H1 (cell line): ENCODE results near the gene CNR2. TPM values are rescaled to one million over a fixed set of nuclear protein-coding genes. Genes with fewer than 3 reads are reported as not detected.

Experiments
- CTCF ChIA-PET: fragments of 300-600 bp; sonication (Branson Sonifier 250); formaldehyde crosslinking; loops from one replicate; lab custom pipeline; 2021; ENCODE audit not compliant: partially characterized antibody; lab: Charles Lee
- POLR2A ChIA-PET: fragments of 300-600 bp; sonication (Branson Sonifier 250); formaldehyde crosslinking; loops from one replicate; lab custom pipeline; 2021; ENCODE audit warnings: inconsistent platforms; ENCODE audit not compliant: partially characterized antibody; lab: Charles Lee
- DNase-seq, 2 experiments: peaks; one replicate each; pipeline versions ENCODE4 v3.0.0 to v3.0.0-alpha.2; 2010 to 2022; ENCODE audit warnings: low spot score in 2 of 2, low read depth in 1 of 2, mixed read lengths in 1 of 2
- FAIRE-seq: peaks from 2 replicates; lab custom pipeline; 2011; peaks lifted over from hg19 to GRCh38; lab: Jason Lieb, UNC
- H2AFZ ChIP-seq: 2 replicates; pipeline ENCODE4 v1.8.1; 2012; ENCODE audit warnings: low read length, inconsistent platforms
- H2AK5ac ChIP-seq: 2 replicates; pipeline ENCODE4 v1.6.1; 2013; ENCODE audit warnings: low read depth, low read length
- H2BK120ac ChIP-seq: replicated peaks from 2 replicates; pipeline ENCODE3; 2013; ENCODE audit warnings: low read depth, low read length, inconsistent platforms
- H2BK12ac ChIP-seq: 2 replicates; pipeline ENCODE4 v1.6.1; 2013; ENCODE audit warnings: low read depth, low read length
- H2BK15ac ChIP-seq: 2 replicates; pipeline ENCODE4 v1.6.1; 2013; ENCODE audit warnings: low read length
- H2BK20ac ChIP-seq: 2 replicates; pipeline ENCODE4 v1.6.1; 2013; ENCODE audit warnings: low read length
- H2BK5ac ChIP-seq: 2 replicates; pipeline ENCODE4 v1.6.1; 2013; ENCODE audit warnings: low read depth, low read length
- H3K14ac ChIP-seq: 2 replicates; pipeline ENCODE4 v1.6.1; 2013; ENCODE audit warnings: inconsistent platforms; ENCODE audit not compliant: insufficient read length
- H3K18ac ChIP-seq: 2 replicates; pipeline ENCODE4 v1.6.1; 2013; ENCODE audit warnings: low read length; ENCODE audit errors: extremely low read depth
- H3K23ac ChIP-seq: 2 replicates; pipeline ENCODE4 v1.6.1; 2013; ENCODE audit warnings: inconsistent platforms; ENCODE audit not compliant: insufficient read length
- H3K23me2 ChIP-seq: 2 replicates; pipeline ENCODE4 v1.6.1; 2013; ENCODE audit warnings: low read depth, low read length
- H3K27ac ChIP-seq: 2 replicates; pipeline ENCODE4 v1.6.1; 2011; ENCODE audit warnings: low read depth, low read length, inconsistent platforms
- H3K27me3 ChIP-seq, 4 experiments: replicated peaks in 1 of 4; 1 replicate in 1 of 4; 2 replicates in 3 of 4; pipeline versions ENCODE4 v1.6.1 to v1.8.1; 2011 to 2013; ENCODE audit warnings: low read length in 3 of 4, mild to moderate bottlenecking in 3 of 4, inconsistent platforms in 2 of 4, mixed read lengths in 2 of 4, moderate library complexity in 1 of 4; ENCODE audit not compliant: control insufficient read depth in 3 of 4, insufficient read depth in 3 of 4; ENCODE audit errors: extremely low read depth in 1 of 4
- H3K36me3 ChIP-seq, 4 experiments: 2 replicates each; pipeline versions ENCODE4 v1.6.1 to v1.8.1; 2011 to 2013; ENCODE audit warnings: mild to moderate bottlenecking in 4 of 4, low read length in 3 of 4, moderate library complexity in 2 of 4, control low read depth in 1 of 4, inconsistent platforms in 1 of 4; ENCODE audit not compliant: insufficient read depth in 4 of 4, control insufficient read depth in 2 of 4
- H3K4ac ChIP-seq: replicated peaks from 2 replicates; pipeline ENCODE3; 2013; ENCODE audit warnings: low read length, low read depth, mixed read lengths, inconsistent platforms; ENCODE audit not compliant: insufficient read length
- H3K4me1 ChIP-seq, 4 experiments: replicated peaks in 1 of 4; 1 replicate in 1 of 4; 2 replicates in 3 of 4; pipeline versions ENCODE4 v1.6.1 to v1.8.1; 2011 to 2013; ENCODE audit warnings: low read length in 3 of 4, inconsistent platforms in 2 of 4, mixed read lengths in 1 of 4; ENCODE audit not compliant: insufficient read depth in 4 of 4, control insufficient read depth in 3 of 4
- H3K4me2 ChIP-seq, 2 experiments: 2 replicates each; pipeline versions ENCODE4 v1.6.1 to v1.8.1; 2011 to 2013; ENCODE audit warnings: low read depth in 2 of 2, low read length in 2 of 2, control low read depth in 1 of 2, inconsistent platforms in 1 of 2, mild to moderate bottlenecking in 1 of 2; ENCODE audit not compliant: insufficient read depth in 1 of 2
- H3K4me3 ChIP-seq, 4 experiments: fragments of 200-600, 300-600 bp in 1 of 4; sonication (generic), shearing (Covaris generic), sonication (Bioruptor Twin) in 1 of 4; 2 replicates each; pipeline versions ENCODE4 v1.5.1 to v1.8.1; 2011 to 2016; ENCODE audit warnings: low read length in 4 of 4, low read depth in 3 of 4, control low read depth in 2 of 4, inconsistent platforms in 2 of 4, mild to moderate bottlenecking in 2 of 4, mixed read lengths in 1 of 4, moderate library complexity in 1 of 4; ENCODE audit not compliant: insufficient read depth in 2 of 4; ENCODE audit errors: extremely low read depth in 1 of 4
- H3K56ac ChIP-seq: replicated peaks from 2 replicates; pipeline ENCODE3; 2013; ENCODE audit warnings: low read depth, mild to moderate bottlenecking, mixed read lengths, low read length, inconsistent platforms; ENCODE audit not compliant: insufficient read length
- H3K79me1 ChIP-seq: 2 replicates; pipeline ENCODE4 v1.6.1; 2013; ENCODE audit warnings: low read depth, low read length, control low read depth
- H3K79me2 ChIP-seq, 2 experiments: 2 replicates each; pipeline versions ENCODE4 v1.6.1 to v1.8.1; 2012 to 2013; ENCODE audit warnings: low read length in 2 of 2, mild to moderate bottlenecking in 2 of 2, inconsistent platforms in 1 of 2; ENCODE audit not compliant: insufficient read depth in 2 of 2, control insufficient read depth in 1 of 2
- H3K9ac ChIP-seq, 4 experiments: replicated peaks in 1 of 4; 1 replicate in 1 of 4; 2 replicates in 3 of 4; pipeline versions ENCODE4 v1.6.1 to v1.8.1; 2011 to 2013; ENCODE audit warnings: low read depth in 3 of 4, low read length in 3 of 4, control low read depth in 2 of 4, mild to moderate bottlenecking in 2 of 4, moderate library complexity in 2 of 4, inconsistent platforms in 1 of 4; ENCODE audit errors: extremely low read depth in 1 of 4
- H3K9me3 ChIP-seq, 2 experiments: 2 replicates each; pipeline versions ENCODE4 v1.6.1 to v1.8.1; 2012 to 2013; ENCODE audit warnings: mild to moderate bottlenecking in 2 of 2, moderate library complexity in 2 of 2, control low read depth in 1 of 2, inconsistent platforms in 1 of 2, low read depth in 1 of 2, low read length in 1 of 2, mixed read lengths in 1 of 2; ENCODE audit not compliant: insufficient read depth in 2 of 2
- H4K20me1 ChIP-seq, 2 experiments: replicated peaks in 1 of 2; 2 replicates each; pipeline versions ENCODE3 to v1.8.1; 2011 to 2013; ENCODE audit warnings: inconsistent platforms in 2 of 2, low read length in 2 of 2, mild to moderate bottlenecking in 1 of 2; ENCODE audit not compliant: insufficient read depth in 2 of 2, control insufficient read depth in 1 of 2
- H4K5ac ChIP-seq: 2 replicates; pipeline ENCODE4 v1.6.1; 2013; ENCODE audit warnings: low read length, low read depth, mixed read lengths, inconsistent platforms; ENCODE audit not compliant: insufficient read length
- H4K8ac ChIP-seq: 2 replicates; pipeline ENCODE4 v1.8.0; 2013; ENCODE audit warnings: mild to moderate bottlenecking, moderate library complexity, low read length, inconsistent platforms; ENCODE audit not compliant: insufficient read depth; ENCODE audit errors: extremely low read depth
- H4K91ac ChIP-seq: replicated peaks from 2 replicates; pipeline ENCODE3; 2013; ENCODE audit warnings: low read length, mixed read lengths, inconsistent platforms; ENCODE audit not compliant: insufficient read length
- EGR1 ChIP-seq: IDR thresholded peaks from 2 replicates; pipeline ENCODE4 v1.6.1; 2011; ENCODE audit warnings: low read depth, low read length, borderline replicate concordance
- JUN ChIP-seq: IDR thresholded peaks from 2 replicates; pipeline ENCODE4 v1.6.1; 2011; ENCODE audit warnings: low read depth, mild to moderate bottlenecking, improper control_type of control experiment, low read length
- PHF8 ChIP-seq: fragments of 200-600 bp; sonication (generic); conservative IDR thresholded peaks from 2 replicates; pipeline ENCODE4 v1.7.1; 2012; ENCODE audit warnings: low read depth, mild to moderate bottlenecking, inconsistent platforms, low read length, moderate library complexity
- RNF2 ChIP-seq: fragments of 200-900, 300-1000 bp; sonication (generic); IDR thresholded peaks from 2 replicates; pipeline ENCODE4 v1.7.1; 2016; ENCODE audit warnings: borderline replicate concordance, low read depth, mild to moderate bottlenecking, antibody characterized with exemption, low read length; ENCODE audit not compliant: poor library complexity, severe bottlenecking; ENCODE audit errors: missing control alignments
- RXRA ChIP-seq: IDR thresholded peaks from 2 replicates; pipeline ENCODE4 v1.6.1; 2011; ENCODE audit warnings: low read depth, mild to moderate bottlenecking, low read length, moderate library complexity; ENCODE audit not compliant: insufficient read depth
- WGBS, 2 experiments: shearing (Covaris generic) in 1 of 2; methylation state at CpG; one replicate each; pipeline versions ENCODE4 v1.1.6 to v1.1.7; 2013 to 2015; ENCODE audit warnings: low lambda C conversion rate in 2 of 2, mixed read lengths in 2 of 2, inconsistent platforms in 1 of 2, low coverage in 1 of 2, missing lambda C conversion rate in 1 of 2; ENCODE audit not compliant: insufficient replicate concordance in 2 of 2, insufficient coverage in 1 of 2, insufficient read length in 1 of 2; ENCODE audit errors: extremely low coverage in 1 of 2, missing lambda C conversion rate in 1 of 2; 5-methylcytosine and 5-hydroxymethylcytosine counted together
- polyA plus RNA-seq, 7 experiments: library from polyadenylated mRNA; depleted of rRNA in 3 of 7; stranded (reverse) in 5 of 7; unstranded in 2 of 7; fragments of >200 nt in 5 of 7; fragments of 200-250 nt in 2 of 7; gene quantifications; 1 replicate in 5 of 7; 2 replicates in 1 of 7; 4 replicates in 1 of 7; pipeline versions ENCODE4 v1.2.1 to v1.2.3, GENCODE V29; 2011 to 2013; ENCODE audit warnings: missing spikeins in 2 of 7, mixed read lengths in 2 of 7
- total RNA-seq: library from RNA; stranded (reverse); fragmentation: NEBNext Ultra II Directional; extraction: Animal tissue kit (Norgen Biotek cat#: 25700); gene quantifications from 2 replicates; pipeline ENCODE4 v1.2.1, GENCODE V29; 2021

Gene CNR2
- total and polyA plus RNA-seq, 2 of the 8 experiments (the other 6 are each of a cell fraction or from before 2014, with no cell fraction given) = not detected

DNA sequence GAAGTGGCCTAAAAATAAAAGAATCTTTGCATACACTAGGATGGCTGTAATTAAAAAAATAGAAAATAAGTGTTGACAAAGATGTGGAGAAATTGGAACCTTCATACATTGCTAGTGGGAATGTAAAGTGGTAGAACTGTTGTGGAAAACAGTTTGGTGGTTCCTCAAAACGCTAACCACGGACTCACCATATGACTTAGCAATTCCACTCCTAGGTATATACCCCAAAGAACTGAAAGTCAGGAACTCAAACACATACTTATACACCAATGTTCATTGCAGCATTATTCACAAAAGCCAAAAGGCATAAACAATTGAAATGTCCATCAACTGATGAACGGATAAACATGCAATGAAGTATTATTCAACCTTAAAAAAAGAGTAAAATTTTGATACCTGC is 77.1 kb downstream of the CNR2 start:
- CTCF ChIA-PET = no interaction called here
- H2AK5ac ChIP-seq = no peak overlapping the region
- peaks cover 7% of the 10 kb centered on the region for H3K23me2 ChIP-seq
- peaks cover 0 to 7% (median 6%) of the 10 kb centered on the region in 4 experiments; a peak in 5 of 7 replicates for H3K27me3 ChIP-seq
- H2BK12ac ChIP-seq = no peak overlapping the region
- H2BK15ac ChIP-seq = no peak overlapping the region
- H3K27ac ChIP-seq = no peak overlapping the region
- H3K4me2 ChIP-seq = no peak overlapping the region
- no peak overlapping the region for H2BK120ac ChIP-seq
- no peak overlapping the region for H3K9ac ChIP-seq
- no peak overlapping the region for H4K5ac ChIP-seq
- H3K4me3 ChIP-seq = no peak overlapping the region
- DNase-seq = no peak
- no peaks in the 10 kb centered on the region for H3K9me3 ChIP-seq
- no peak overlapping the region for H2BK5ac ChIP-seq
- no peaks in the 10 kb centered on the region for H3K36me3 ChIP-seq
- no peaks in the 10 kb centered on the region for H3K79me2 ChIP-seq
- H4K20me1 ChIP-seq = no peaks in the 10 kb centered on the region
- no peak overlapping the region for H2AFZ ChIP-seq
- H3K14ac ChIP-seq = no peak overlapping the region
- no peaks in the 10 kb centered on the region for H3K79me1 ChIP-seq
- no peak overlapping the region for H3K23ac ChIP-seq
- H3K56ac ChIP-seq = no peak overlapping the region
- H2BK20ac ChIP-seq = no peak overlapping the region
- 79% methylated on average over 3 of the region's 3 CpGs; no CpG with 5 or more reads in 1 of the 2 experiments for WGBS, 2 experiments
- no peak overlapping the region for H3K18ac ChIP-seq
- POLR2A ChIA-PET = no interaction called here
- H4K91ac ChIP-seq = no peak overlapping the region
- no peak for FAIRE-seq
- H4K8ac ChIP-seq = no peak overlapping the region
- no peak overlapping the region for H3K4ac ChIP-seq
- peaks cover 0 to 4% (median 2%) of the 10 kb centered on the region in 4 experiments; a peak in 4 of 7 replicates for H3K4me1 ChIP-seq
- no peak for TF ChIP-seq RXRA
- TF ChIP-seq PHF8 = no peak
- TF ChIP-seq JUN = no peak
- no peak for TF ChIP-seq RNF2
- TF ChIP-seq EGR1 = no peak
